Measurements from ENCODE around the gene GALNT2.
A peak's percentile ranks its signal among the peaks of the same experiment; 100 is the strongest.

The GALNT2 gene

GRCh38 chr1:230050973-230051735, 15.9 kb upstream of the GALNT2 start:
- DNase-seq (ENCODE audit: low read depth in 2 of 2) = no peak

GRCh38 chr1:230052018-230052417, 15.0 kb upstream of the GALNT2 start:
- no peak for DNase-seq (ENCODE audit: low read depth in 2 of 2)

GRCh38 chr1:230052665-230053064, 14.4 kb upstream of the GALNT2 start:
- DNase-seq (ENCODE audit: low read depth in 2 of 2) = no peak

- no peak for DNase-seq (ENCODE audit: low read depth in 2 of 2)
These were observed 12.8 kb upstream of the GALNT2 start for GRCh38 chr1:230054092-230054749.

GRCh38 chr1:230056098-230056497, 10.9 kb upstream of the GALNT2 start:
- no peak for DNase-seq (ENCODE audit: low read depth in 2 of 2)

GRCh38 chr1:230057100-230057499, 9.9 kb upstream of the GALNT2 start:
- DNase-seq (ENCODE audit: low read depth in 2 of 2) = no peak

- DNase-seq (ENCODE audit: low read depth in 2 of 2) = no peak
These were observed 9.1 kb upstream of the GALNT2 start for GRCh38 chr1:230057681-230058565.

- no peak for DNase-seq (ENCODE audit: low read depth in 2 of 2)
These were observed 8.4 kb upstream of the GALNT2 start for GRCh38 chr1:230058626-230059025.

- DNase-seq (ENCODE audit: low read depth in 2 of 2) = no peak
These were observed 5.2 kb upstream of the GALNT2 start for GRCh38 chr1:230061801-230062200.

GRCh38 chr1:230062521-230062920, 4.5 kb upstream of the GALNT2 start:
- DNase-seq (ENCODE audit: low read depth in 2 of 2) = no peak

- no peak for DNase-seq (ENCODE audit: low read depth in 2 of 2)
These were observed 2.8 kb upstream of the GALNT2 start for GRCh38 chr1:230064283-230064682.

GRCh38 chr1:230065161-230065560, 1.9 kb upstream of the GALNT2 start:
- no peak for DNase-seq (ENCODE audit: low read depth in 2 of 2)

GRCh38 chr1:230065571-230065970, 1.5 kb upstream of the GALNT2 start:
- no peak for DNase-seq (ENCODE audit: low read depth in 2 of 2)

- no peak for DNase-seq (ENCODE audit: low read depth in 2 of 2)
These were observed 1.0 kb upstream of the GALNT2 start for GRCh38 chr1:230066031-230066430.

GRCh38 chr1:230067419-230067870, 407 bp downstream of the GALNT2 start:
- DNase-seq (ENCODE audit: low read depth in 2 of 2) = no peak

GRCh38 chr1:230067871-230068620, 1.0 kb downstream of the GALNT2 start:
- DNase-seq (ENCODE audit: low read depth in 2 of 2) = peak in 1 of 2 experiments; percentile 22

- no peak for DNase-seq (ENCODE audit: low read depth in 2 of 2)
These were observed 1.5 kb downstream of the GALNT2 start for GRCh38 chr1:230068621-230068873.

- no peak for DNase-seq (ENCODE audit: low read depth in 2 of 2)
These were observed 2.1 kb downstream of the GALNT2 start for GRCh38 chr1:230068952-230069684.

GRCh38 chr1:230069796-230070195, 2.8 kb downstream of the GALNT2 start:
- no peak for DNase-seq (ENCODE audit: low read depth in 2 of 2)

- no peak for DNase-seq (ENCODE audit: low read depth in 2 of 2)
These were observed 3.5 kb downstream of the GALNT2 start for GRCh38 chr1:230070321-230071208.
